ENCODE measurements around the gene PFKP.
A peak's percentile ranks its signal among the peaks of the same experiment; 100 is the strongest.

Gene PFKP

DNA sequence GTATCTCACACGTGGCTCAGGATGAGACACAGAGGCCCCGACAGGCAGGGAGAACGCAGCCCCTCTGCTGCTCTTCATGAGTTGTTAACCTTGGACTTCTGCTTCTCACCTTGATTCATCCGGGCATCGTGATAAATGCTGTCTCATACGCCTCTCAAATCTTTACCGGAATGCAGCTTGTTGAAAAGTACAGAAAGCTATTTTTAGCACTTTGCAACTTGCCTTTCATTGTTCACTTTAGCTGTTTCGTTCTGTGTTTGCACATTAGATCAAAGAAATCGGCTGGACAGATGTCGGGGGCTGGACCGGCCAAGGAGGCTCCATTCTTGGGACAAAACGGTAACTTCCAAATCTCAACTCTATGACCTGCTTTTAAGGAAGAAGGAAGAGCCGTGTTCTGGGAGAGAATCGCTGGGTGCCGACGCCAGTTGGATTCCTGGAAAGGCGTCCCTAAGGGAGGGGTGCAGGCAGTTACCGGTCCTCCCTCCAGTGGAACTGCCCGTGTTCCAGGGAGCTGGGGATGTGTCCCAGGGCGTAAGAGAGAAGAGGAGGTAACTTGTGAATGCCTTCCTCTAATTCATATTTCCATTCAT is 49.3 kb downstream of the PFKP start:
- no peak for DNase-seq (ENCODE audit: low read depth)

DNA sequence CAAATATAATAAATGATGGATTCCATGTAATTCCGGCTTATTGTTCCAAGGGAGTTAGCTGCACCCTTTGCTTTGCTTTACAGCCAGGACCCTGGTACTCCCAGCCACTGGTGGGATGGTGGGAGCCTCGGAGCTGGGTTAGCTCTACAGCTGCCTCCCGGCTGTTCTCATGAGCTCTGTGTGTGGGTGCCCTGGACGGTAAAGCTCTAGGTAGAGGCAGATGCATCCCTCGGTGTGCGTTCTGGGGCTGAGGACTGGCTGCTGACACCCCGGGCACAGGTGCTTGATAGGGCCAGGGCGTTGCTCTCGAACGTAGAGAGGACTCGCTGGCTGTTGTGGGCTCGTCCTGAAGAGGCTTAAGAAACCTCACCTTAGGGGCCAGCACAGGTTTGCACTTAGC is 50.1 kb downstream of the PFKP start:
- DNase-seq (ENCODE audit: low read depth): no peak

DNA sequence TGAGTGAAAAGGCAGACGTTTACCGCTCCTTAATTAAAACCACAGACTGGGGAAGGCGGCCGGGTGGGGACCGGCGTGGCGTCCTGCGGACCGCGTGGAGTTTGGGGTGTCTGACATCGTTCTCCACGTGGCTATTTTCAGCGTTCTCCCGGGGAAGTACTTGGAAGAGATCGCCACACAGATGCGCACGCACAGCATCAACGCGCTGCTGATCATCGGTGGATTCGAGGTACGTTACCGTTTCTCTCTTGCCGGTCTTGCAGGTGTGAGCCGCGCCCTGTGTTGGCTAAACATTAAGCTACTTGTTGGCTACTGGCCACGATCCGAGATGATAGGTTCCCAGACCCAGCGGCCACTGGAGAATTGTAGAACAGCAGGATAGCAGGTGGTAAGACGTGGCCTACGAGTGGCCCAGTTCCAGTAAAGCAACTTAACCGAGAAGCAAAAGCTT is 51.3 kb downstream of the PFKP start:
- DNase-seq (ENCODE audit: low read depth): no peak

DNA sequence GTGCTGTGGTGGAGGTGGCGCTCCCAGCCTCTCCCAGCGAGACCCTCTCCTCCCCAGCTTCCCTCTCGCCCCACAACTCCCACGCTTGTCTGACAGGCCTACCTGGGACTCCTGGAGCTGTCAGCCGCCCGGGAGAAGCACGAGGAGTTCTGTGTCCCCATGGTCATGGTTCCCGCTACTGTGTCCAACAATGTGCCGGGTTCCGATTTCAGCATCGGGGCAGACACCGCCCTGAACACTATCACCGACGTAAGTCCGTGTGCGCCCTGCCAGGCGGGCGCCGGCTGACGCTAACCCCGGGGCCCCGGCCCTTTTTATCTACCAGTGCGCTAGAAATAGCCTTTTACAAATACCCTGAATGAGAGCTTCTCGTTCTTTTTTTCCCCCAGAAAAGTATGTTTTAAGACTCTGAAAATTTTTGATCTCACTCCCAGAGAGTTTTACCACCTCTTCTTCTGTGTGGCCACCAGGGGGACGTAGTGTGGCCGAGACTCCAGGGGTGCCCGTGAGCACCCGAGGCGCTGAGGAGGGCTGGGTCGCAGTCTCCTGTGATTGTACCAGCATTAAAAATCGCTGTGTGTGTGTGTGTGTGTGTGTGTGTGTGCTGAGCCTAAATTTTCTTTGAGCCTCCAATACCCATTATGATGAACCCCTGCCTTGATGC is 52.6 kb downstream of the PFKP start:
- DNase-seq (ENCODE audit: low read depth): peak; percentile 42

DNA sequence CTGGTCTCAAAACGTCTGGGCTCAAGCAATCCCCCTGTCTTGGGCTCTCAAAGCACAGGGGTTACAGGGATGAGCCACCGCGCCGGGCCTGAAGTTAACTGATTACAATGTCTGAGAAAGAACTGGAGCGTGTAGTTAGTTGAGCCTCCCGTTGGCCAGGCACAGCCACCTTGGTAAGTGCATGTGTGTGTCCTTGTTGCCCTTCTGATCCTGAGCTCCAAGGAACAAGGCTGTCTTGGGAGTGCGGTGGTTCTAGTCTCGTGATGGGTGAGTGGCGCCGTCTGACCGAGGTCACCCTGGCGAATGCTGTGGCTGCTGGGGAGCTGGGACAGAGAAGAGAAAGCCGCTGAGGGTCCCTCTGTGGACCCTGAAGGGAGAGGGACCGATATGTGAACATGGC is 54.7 kb downstream of the PFKP start:
- DNase-seq (ENCODE audit: low read depth): no peak

DNA sequence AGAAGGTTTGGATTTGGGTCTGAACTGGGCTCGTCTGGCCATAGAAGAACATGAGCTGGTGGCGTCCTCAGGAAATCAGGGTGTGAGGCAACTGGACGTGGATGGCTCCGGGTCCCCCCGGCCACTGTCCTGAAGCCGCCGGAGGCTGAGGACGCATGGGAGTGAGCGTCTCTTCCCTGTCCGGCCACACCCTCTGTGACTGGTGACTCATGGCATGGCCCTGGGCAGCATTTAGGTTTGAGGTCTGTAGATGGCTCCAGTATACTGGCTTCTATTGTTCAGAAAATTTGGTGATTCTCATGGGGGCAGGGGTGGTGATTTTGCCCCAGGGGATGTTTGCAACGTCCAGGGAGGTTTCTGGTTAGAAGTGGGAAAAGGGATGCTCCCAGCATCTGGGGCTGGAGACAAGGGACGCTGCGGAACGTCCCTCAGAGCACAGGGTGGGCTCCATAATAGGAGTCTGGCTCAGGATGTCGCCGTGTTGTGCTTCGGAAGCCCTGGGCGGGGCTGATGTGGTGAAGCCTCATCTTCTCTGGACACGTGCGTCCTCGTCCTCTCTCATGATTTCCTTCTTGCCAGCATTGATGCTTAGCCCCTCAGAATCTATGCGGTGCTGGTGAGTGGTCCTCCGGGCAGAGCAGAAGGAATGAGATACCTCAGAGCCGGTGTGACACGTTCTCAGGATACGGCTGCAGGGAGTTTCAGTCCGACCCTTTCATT is 55.3 kb downstream of the PFKP start:
- no peak for DNase-seq (ENCODE audit: low read depth)

DNA sequence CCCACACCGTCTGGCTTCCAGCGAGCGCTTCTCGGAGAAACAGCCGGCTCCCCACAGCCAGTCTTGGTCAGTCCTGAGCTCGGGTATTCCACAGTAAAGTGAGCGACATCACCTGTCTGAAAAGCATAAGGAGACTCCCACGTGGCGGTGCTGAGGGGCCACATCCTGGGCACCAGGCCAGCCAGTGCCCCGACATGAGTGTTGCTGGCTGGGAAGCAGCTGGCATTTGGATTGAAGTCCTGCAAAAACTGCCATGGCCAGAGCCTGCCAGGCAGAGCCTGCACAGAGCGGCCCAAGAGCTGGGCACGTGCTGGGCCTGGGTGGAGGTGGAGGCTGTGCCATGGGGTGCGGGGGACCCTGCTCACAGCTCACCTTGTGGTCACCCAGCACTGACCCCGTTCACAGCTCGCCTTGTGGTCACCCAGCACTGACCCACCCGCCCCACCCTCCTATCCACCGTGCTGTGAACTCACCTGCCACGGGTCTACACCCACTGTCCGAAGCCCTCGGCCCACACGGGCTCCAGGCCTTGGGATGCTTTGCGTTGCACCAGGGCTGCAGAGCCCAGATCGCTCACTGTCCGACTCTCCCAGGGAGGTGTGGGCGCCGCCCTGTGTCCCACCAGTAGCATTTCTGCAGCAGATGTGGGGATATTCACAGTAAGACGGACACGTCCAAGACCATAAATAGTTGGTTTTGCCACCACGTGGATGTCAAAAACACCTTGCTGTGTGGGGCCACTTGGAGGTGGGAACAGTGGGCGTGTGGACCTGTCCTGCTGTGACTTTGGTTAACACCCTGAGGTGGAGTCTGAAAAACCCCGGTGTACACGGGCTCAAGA is 56.4 kb downstream of the PFKP start:
- DNase-seq (ENCODE audit: low read depth): no peak

DNA sequence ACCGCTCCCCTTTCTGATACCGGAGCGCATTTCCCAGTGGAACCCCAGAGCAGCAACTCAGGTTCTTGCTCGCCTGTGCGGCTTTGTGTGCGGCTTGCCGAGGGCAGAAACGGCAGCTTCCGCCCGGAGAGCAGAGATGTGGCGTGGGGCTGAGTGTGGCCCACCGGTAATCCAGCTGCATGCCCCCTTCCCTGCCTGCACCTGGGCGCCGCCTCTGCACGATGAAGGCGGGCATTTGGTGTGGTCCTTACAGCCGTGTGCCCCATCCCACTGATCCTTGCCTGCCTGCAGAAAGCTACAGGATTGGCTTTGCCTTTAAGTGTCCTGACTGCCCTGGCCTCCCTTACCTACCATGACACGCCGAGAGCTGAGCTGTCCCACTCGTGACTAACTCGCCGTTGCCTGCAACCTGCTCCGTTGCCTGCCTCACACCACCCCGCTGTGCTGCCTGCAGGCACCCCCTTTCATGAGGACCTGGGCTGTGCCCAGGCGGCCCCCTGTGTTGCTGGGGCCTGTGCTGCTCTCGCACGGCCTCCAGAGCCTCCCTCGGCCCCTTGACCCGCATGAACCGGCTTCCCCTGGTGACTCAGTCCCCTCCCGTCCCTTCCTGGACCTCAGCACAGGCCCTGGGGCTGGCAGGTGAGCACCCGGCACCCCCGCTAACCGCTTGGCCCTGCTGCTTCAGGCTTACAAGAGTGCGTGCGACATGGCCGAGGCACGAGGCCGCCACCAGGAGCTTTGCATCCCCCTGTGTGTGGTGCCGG is 57.2 kb downstream of the PFKP start:
- no peak for DNase-seq (ENCODE audit: low read depth)

DNA sequence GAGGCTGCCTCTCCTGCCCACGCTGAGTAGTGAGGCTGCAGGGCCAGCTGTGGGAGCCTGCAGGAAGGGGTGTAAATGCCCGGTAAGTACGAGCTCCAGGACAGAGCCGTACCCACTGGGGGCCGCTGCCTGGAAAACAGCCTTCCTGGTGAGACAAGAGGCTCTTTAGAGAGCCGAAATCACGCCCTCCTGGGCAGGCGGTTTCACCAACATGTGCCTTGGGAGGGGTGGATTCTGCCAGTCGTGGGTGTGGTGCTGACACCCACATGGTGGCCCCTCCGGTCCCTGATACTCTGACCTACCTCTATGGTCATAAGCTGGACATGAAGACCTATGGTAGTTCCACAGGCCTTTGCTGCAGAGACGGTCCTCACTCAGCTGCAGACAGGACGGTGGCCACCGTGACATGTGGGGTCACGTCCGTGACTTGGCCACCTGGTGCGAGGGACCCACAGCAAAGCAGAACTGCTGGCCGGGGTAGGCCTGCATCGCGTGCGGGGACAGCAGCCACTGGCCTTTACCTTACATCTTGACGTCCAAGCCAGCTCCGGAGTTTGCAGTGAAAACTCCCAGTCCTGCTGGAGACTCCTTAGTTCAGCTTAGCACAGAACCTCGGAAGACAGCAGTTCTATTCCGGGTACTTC is 58.3 kb downstream of the PFKP start:
- no peak for DNase-seq (ENCODE audit: low read depth)

DNA sequence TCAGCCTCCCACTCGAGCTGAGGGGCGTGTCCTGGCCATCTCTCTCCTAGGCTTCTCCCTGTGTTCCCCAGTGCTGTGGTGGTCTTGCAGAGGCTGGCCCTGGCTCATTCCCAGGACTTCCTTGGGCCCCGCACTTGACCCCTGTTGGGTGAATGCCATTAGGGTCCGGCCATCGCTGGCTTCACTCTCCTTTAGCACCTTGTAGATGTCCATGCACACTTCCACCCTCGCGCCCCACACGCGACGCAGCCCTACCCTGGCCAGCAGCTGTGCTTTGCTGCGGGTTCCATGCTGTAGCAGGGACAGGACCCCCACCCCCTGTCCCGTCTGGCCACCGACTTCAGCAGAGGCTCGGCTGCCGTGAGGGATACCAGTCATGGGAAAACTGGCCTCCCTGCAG is 58.9 kb downstream of the PFKP start:
- DNase-seq (ENCODE audit: low read depth): no peak

DNA sequence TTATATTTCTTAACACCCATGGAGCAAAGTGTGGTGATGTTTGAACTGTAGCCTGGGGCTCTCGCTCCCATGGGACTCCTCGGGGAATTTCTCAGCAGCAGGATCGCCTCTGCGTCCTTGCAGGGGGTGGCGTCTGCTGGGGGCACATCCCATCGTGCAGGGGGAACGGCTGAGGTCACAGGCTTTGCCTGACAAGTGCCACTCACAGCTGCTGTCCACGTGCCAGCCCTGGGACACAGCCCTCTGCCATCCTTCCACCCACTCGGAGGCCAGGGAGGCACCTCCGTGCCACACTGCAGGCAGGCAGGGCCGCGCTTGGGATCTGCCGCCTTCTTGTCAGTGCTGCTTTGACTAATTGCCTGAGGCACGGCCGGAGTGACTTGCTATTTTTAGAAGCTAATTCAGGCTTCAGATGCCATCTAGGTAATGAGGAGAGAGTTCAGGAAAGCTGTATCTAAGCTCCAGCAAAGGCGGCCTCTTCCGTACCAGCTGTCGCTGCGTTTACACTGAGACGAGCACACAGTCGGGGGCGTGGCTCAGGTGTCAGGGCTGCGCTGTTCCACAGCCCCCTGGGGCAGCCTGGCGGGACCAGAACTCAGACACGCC is 59.5 kb downstream of the PFKP start:
- no peak for DNase-seq (ENCODE audit: low read depth)

DNA sequence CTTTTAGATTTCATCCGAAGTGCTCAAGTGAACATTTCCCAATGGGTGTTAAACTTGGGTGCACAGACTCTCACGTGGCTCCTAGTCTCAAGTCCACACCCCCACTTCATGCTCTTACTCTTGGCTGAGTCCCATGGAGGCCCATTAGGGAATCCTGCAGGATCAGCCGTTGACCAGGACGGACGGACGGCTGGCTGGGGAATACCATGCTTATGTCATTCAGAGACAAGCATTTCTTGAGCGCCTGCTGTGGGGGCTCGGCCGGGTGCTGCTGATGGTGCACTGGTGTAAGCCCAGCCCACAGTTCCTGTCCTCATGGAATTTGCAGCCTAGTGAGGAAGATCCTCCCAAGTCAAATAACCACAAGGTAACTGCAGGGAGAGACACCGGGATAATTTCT is 60.6 kb downstream of the PFKP start:
- no peak for DNase-seq (ENCODE audit: low read depth)

DNA sequence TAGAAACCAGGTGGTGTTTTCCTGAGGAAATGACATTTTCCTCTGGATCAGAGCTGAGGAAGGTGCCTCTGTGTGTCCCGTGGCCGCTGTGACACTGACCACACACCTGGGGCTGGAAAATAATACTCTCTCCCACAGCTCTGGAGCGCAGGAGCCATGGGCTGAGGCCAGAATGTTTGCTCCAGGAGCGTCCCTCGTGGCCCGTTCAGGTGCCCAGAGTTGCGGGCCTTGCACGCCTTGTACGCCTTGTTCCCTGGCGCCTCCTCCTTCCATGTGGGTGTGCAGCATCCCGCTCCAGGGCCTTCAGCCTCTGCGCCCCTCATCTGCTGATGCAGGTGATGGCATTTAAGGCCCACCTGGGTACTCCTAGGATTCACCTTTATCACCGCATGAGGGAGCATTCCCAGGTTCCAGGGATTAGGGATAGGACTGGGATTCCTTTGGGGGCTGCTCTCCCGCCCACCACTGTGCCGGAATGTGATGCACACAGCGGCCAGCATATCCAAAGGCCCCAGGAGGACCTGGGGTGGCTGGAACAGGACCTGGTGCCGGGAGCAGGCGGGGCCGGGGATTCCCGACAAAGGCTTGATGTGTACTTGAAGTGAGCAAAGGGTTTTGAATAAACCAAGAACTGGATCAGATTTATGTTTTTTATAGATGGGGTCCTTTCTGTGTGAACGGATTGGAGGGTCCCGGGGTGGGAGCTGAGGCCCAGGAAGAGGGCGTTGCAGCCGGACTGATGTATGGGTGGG is 61.2 kb downstream of the PFKP start:
- DNase-seq (ENCODE audit: low read depth): no peak

DNA sequence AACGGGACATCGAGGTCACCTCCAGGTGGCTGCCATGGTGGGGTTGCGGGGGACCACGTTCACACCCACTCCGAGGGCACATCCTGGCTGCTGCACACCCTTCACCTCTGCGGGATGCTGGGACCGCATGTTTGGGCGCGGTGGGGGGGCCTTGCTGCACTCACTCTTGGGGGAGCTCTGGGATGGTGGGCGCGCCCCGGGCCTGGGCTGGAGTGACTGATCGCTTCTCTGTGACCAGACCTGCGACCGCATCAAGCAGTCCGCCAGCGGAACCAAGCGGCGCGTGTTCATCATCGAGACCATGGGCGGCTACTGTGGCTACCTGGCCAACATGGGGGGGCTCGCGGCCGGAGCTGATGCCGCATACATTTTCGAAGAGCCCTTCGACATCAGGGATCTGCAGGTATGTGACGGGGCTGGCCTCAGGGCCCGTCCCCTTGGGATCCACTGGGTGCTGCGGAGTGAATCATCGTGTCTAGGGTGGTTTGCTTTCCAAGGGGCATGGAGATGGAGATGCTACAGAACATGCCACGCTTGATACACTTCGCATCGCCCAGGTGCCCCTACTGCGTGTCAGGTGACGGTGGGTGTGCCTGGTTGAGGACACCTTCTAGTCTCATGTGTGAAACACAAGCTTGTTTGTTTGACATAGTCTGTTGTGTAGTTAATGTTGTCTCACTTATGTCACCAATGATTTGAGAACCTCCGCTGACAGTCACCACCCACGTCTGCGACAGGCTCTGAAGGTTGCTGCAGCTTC is 62.4 kb downstream of the PFKP start:
- DNase-seq (ENCODE audit: low read depth): no peak

DNA sequence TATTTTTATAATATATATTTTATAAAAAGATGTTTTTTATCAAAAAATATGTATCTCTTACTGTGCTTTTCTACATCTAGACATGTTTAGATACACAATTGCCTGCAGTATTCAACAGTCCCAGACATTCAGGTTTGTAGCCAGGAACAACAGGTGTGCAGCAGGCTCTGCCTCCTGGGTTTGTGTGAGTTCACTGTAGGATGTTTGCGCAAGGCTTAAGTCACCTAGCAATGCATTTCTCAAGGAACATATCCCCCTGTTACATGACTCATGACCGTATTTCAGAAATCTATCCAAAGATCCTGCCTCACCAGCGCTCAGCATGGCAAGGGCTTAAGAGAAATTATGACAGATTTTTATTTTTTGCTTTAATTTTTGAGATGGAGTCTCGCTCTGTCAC is 63.8 kb downstream of the PFKP start:
- DNase-seq (ENCODE audit: low read depth): peak; percentile 77

DNA sequence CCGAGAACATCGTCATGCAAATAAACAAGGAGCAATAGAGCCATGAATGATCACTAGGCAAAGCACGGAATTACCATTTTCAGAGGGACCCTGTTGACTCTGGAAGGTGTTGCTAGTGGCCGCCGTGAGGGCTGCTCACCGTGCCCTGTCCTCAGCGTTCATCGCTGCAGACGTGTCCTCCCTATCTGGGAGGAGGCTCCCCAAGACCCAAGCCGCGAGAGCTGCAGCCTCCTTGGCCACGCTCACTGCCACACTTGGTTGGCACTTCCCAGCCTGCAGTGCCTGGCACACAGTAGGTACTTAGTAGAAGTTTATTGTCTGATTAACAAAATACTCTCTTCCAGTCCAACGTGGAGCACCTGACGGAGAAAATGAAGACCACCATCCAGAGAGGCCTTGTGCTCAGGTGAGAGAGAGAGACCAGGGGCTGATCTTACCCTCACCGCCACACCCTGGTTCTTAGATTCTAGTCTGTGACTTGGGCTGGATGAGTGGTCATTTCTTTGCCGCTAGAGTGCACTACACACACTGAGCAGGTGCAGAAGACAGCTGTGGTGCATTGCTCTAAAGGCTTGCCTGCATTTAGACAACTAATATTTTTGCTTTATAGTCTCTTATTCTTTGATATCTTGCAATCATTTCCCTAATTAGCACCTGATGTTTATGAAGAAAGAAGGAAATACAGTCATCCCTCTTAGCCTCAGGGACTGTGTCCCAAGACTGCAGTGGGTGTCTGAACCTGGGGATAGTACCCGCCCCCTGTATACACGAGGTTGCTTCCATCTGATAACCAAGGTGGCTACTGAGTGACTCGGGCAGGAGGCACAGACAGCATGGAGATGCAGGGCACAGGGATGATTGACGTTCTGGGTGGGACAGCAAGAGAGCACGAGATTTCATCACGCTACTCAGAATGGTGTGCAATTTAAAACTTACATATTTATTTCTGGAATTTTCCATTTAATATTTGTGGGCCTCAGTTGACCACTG is 65.0 kb downstream of the PFKP start:
- DNase-seq (ENCODE audit: low read depth): peak; percentile 32

DNA sequence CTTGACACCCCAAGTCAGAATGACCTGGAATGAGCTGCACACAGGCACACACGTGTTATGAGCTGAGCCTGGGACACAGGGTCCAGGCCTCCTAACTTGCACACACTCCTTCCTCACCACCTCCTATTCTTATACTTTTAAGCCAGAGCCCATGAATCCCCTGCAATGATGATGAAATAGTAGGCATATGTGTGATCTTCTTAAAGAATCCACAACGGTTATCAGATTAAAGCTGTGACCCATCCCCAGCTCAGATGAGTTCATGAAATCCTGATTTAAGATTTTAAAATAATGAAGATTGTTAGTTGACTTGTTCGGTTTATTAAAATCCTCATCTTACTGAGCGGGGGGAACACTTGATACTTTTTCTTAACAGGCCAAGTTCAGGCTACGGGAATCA is 66.6 kb downstream of the PFKP start:
- no peak for DNase-seq (ENCODE audit: low read depth)

DNA sequence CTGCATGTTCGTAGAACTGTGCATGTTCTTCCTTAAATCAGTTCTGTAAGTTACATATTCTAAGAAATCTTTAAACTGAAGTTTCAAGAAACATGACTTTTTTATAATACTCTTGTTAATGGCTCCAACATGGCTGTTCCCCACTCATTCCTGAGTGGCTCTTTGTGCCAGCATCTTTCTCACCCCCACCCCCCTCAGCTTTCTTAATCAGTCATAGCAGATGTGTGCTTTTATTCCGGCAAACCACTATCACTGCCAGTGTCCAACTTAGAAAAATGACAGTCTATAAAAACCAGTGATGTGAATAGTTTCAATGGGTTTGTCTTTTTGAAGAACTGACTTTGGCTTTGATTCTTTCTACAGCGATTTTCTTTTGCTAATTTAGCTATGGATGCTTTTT is 67.7 kb downstream of the PFKP start:
- DNase-seq (ENCODE audit: low read depth): no peak
